CD1c-positive myeloid dendritic cell (primary cell): ENCODE data around the gene TRIM34.
A peak's percentile ranks its signal among the peaks of the same experiment; 100 is the strongest.
"Not testable (repeated sequence)": the region's sequence is repeated elsewhere in the genome, so short reads cannot be mapped to it uniquely, and the experiment has no call there.

Experiments used
- DNase-seq: peaks from one replicate; pipeline ENCODE4 v3.0.0-alpha.2; 2016; ENCODE audit errors: extremely low spot score

The TRIM34 gene

DNA sequence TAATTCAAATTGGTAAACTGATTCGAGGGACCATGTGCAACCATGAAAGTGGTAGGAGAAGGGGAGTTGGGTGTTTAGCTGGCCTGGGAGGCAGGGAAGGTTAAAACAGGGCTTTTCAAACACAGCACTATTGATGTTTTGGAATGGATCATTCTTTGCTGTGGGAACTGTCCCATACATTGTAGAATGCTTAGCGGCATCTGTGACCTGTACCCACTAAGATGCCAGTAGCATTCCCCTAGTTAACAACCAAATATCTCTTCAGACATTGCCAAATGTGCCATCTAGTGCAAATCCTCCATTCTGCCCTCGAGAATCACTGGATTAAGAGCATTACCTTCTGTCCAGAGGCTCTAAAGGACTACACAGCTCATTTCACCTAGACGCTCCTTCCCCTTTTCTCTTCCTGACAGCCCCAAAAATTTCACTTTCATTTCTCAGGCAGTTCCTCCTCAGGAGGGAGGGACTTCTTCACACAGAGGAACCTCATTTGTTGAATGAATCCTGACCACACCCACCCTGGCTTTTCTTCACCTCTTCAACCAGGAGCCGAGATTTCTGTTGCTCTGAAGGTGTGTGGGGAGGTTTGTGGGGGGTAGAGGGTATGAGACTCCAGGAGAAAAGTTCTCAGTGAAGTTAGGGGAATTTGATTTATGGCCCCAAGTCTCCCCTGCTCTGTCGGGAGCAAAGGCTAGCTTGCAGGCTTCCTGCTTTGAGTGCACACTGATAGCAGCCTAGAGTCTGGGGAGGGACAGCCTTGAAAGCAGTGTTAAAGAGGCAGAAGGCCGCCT is at the start of gene TRIM34:
TRIM34 (plus strand) TSS at position 513 of the 791 bp plus-strand sequence. CDS start 7,331 bp downstream, outside the sequence.
- DNase-seq = peak; percentile 89

DNA sequence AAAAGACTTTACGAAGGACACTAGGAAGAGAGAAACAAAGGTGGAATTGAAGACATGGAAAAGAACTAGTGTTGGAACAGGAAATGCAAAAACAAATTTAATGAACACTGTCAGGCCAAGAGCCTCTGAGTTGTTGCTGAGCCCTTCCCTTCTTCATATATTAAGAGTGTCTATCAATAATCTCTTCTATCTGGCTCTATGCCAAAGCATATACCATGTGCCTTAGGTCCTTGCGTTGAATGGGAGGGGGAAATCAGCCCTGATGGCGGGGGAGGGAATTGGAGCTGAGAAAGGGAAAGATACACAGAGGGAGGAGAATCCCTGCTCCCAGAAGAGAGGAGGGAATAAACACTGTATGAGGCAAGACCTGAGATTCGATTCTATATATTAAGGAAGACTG is 49.6 kb upstream of the TRIM34 start:
- DNase-seq = no peak

- no peak for DNase-seq
These were observed 47.7 kb upstream of the TRIM34 start for GRCh38 chr11:5577101-5577500.

GRCh38 chr11:5580577-5580976 is 44.2 kb upstream of the TRIM34 start, which contains the start of gene OR52B6:
OR52B6 (plus strand) TSS chr11:5580877; CDS start chr11:5580877, 0 bp downstream.
- no peak for DNase-seq

DNA sequence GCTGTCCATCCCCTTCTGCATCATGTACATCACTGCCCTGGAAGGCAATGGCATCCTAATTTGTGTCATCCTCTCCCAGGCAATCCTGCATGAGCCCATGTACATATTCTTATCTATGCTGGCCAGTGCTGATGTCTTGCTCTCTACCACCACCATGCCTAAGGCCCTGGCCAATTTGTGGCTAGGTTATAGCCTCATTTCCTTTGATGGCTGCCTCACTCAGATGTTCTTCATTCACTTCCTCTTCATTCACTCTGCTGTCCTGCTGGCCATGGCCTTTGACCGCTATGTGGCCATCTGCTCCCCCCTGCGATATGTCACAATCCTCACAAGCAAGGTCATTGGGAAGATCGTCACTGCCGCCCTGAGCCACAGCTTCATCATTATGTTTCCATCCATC is 43.8 kb upstream of the TRIM34 start:
- DNase-seq = no peak

- not testable (repeated sequence) for DNase-seq
These were observed 40.3 kb upstream of the TRIM34 start for GRCh38 chr11:5584458-5584857.

DNA sequence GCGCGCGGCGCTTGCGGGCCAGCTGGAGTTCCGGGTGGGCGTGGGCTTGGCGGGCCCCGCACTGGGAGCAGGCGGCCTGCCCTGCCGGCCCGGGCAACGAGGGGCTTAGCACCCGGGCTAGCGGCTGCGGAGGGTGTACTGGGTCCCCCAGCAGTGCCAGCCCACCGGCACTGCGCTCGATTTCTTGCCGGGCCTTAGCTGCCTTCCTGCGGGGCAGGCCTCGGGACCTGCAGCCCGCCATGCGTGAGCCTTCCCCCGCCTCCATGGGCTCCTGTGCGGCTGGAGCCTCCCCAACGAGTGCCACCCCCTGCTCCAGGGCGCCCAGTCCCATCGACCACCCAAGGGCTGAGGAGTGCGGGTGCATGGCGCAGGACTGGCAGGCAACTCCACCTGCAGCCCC is 34.9 kb upstream of the TRIM34 start:
- DNase-seq = not testable (repeated sequence)

- no peak for DNase-seq
These were observed 33.2 kb upstream of the TRIM34 start for GRCh38 chr11:5591613-5592012.

GRCh38 chr11:5592615-5593014 is 32.2 kb upstream of the TRIM34 start:
- DNase-seq = no peak

DNA sequence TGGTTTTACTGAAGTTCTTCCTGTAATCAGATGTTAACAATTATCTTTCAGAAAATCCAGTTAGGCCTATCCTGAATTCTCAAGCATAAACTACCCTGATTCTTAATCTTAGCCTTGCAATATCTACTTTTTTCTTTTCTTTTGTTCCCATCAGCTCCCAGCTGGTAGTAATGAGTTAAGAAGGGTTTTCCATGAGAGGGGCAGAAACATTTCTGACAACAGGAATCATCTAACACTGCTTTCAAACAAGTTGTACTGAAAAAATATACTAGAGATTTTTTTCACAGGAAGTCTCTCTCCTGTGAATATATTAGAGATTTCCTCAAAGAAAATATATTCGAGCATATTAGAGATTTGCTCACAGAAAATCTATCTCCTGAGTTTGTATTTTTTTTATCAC is 31.7 kb upstream of the TRIM34 start:
- no peak for DNase-seq

GRCh38 chr11:5596607-5597201 is 28.1 kb upstream of the TRIM34 start, which contains the start of gene TRIM6:
TRIM6 (plus strand) TSS chr11:5596637; CDS start chr11:5596898, 261 bp downstream.
- DNase-seq = peak; percentile 53

- no peak for DNase-seq
These were observed 26.8 kb upstream of the TRIM34 start for GRCh38 chr11:5597953-5598352.

DNA sequence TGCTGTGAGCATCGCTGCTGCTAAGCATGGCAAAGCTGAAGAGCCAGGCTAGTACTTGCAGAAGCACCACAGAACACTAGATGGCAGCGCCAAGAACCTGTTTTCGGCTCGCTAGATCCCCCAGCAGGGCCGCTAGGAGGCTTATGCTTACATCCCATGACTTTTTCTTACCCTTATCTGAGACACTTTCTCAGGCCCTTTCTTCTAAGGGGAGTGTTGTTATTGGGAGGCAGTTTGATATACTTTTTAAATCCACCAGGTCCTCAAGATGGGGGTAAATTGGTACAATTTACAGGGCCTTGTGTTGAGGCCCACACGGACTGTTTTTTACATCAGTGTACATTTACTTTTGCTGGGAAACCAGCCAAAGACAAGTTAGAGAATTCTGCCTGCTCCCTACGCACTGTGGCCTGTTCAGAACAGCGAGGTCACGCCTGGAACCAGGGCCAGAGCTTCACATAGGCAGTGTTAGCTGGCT is 24.4 kb upstream of the TRIM34 start:
- DNase-seq = peak; percentile 64

GRCh38 chr11:5602791-5603190 is 22.0 kb upstream of the TRIM34 start:
- not testable (repeated sequence) for DNase-seq

DNA sequence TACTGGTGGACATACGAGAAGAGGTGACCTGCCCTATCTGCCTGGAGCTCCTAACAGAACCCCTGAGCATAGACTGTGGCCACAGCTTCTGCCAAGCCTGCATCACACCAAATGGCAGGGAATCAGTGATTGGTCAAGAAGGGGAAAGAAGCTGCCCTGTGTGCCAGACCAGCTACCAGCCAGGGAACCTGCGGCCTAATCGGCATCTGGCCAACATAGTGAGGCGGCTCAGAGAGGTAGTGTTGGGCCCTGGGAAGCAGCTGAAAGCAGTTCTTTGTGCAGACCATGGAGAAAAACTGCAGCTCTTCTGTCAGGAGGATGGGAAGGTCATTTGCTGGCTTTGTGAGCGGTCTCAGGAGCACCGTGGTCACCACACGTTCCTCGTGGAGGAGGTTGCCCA is 21.5 kb upstream of the TRIM34 start:
- no peak for DNase-seq

- DNase-seq = no peak
These were observed 19.9 kb upstream of the TRIM34 start for GRCh38 chr11:5604896-5605295.

DNA sequence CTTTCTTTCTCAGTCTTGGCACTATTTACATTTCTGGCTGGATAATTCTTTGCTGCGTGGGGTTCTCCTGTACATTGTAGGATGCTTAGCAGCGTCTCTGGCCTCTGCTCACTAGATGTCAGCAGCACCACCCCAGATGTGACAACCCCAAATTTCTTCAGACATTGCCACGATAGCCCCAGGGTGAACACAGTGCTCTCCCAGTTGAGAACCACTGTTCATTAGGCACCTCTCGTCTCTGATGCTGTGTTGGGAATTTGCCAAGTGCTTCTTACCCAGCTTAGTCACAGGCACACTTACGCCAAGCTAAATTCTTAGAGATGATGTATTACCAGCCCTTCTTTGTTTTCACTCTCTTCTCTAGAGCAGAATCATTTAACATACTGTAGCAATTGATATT is 19.0 kb upstream of the TRIM34 start:
- no peak for DNase-seq

- DNase-seq = no peak
These were observed 16.0 kb upstream of the TRIM34 start for GRCh38 chr11:5608808-5609207.

- no peak for DNase-seq
These were observed 14.4 kb upstream of the TRIM34 start for GRCh38 chr11:5610446-5610845.

DNA sequence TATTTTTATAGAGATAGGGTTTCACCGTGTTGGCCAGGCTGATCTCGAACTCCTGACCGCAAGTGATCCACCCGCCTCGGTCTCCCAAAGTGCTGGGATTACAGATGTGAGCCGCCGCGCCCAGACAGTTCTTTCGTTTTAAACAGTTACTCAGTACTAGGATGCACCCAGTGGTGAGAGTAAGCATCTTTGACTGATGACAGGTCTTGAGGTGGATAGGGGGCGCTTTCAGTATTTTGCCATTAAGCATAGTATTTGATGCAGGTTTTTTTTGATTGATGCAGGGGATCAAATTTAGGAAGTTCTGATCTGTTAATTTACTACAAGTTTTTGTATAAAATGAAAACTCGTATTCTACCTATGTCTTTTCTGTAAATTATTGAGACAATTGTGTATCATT is 13.2 kb upstream of the TRIM34 start:
- DNase-seq = no peak

DNA sequence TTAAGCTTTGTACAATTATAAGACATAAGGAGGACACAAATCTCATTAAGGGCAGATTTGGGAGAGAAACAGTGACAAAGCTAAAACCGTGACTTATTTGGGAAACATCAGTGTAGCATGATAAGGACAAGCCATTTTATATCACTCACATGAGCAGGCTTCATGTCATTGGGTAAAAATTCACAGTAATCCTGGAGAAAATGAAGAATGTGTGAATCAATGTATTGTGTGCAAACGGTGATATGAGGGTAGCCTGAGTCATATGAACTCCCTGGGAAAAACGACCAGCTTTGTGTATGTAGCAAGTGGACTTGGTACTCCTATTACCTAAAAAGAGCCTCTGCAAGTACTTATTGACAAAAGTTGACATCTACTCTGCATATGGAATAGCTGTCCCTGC is 6.0 kb upstream of the TRIM34 start:
- DNase-seq = no peak

GRCh38 chr11:5620651-5621521 is 3.9 kb upstream of the TRIM34 start:
- DNase-seq = no peak
